HG03439 (cell line): ENCODE measurements around the gene IMMP1L.

Experiments used
- ATAC-seq: cut with Tn5 transposase; IDR thresholded peaks from one replicate; pipeline ENCODE4 v1.9.1; 2021; ENCODE audit warnings: mild to moderate bottlenecking, moderate library complexity; ENCODE audit not compliant: unreplicated experiment

The IMMP1L gene

GRCh38 chr11:31477528-31478222 lies 31.7 kb downstream of the IMMP1L start:
- no peak for ATAC-seq

- no peak for ATAC-seq
Measured at GRCh38 chr11:31474083-31474482, 35.3 kb downstream of the IMMP1L start.

- no peak for ATAC-seq
Measured at GRCh38 chr11:31464436-31464835, 45.0 kb downstream of the IMMP1L start.

- ATAC-seq, result no peak
Measured at GRCh38 chr11:31455177-31455576, 54.2 kb downstream of the IMMP1L start.

GRCh38 chr11:31450841-31451240 lies 58.6 kb downstream of the IMMP1L start:
- ATAC-seq, result no peak

- no peak for ATAC-seq
Measured at GRCh38 chr11:31449040-31449439, 60.4 kb downstream of the IMMP1L start.

- no peak for ATAC-seq
Measured at GRCh38 chr11:31445621-31446020, 63.8 kb downstream of the IMMP1L start.

- ATAC-seq, result no peak
Measured at GRCh38 chr11:31443802-31444201, 65.6 kb downstream of the IMMP1L start.

- no peak for ATAC-seq
Measured at GRCh38 chr11:31442086-31442485, 67.3 kb downstream of the IMMP1L start.

- ATAC-seq, result no peak
Measured at GRCh38 chr11:31441296-31441695, 68.1 kb downstream of the IMMP1L start.

- ATAC-seq, result no peak
Measured at GRCh38 chr11:31437742-31438435, 71.5 kb downstream of the IMMP1L start.

GRCh38 chr11:31433851-31434250 lies 75.6 kb downstream of the IMMP1L start:
- no peak for ATAC-seq

GRCh38 chr11:31424652-31425051 lies 84.8 kb downstream of the IMMP1L start:
- ATAC-seq, result no peak

GRCh38 chr11:31422703-31423102 lies 86.7 kb downstream of the IMMP1L start:
- no peak for ATAC-seq

GRCh38 chr11:31421820-31422219 lies 87.6 kb downstream of the IMMP1L start:
- ATAC-seq, result no peak

- ATAC-seq, result no peak
Measured at GRCh38 chr11:31419669-31420068, 89.8 kb downstream of the IMMP1L start.

GRCh38 chr11:31419138-31419537 lies 90.3 kb downstream of the IMMP1L start:
- no peak for ATAC-seq

GRCh38 chr11:31417816-31418215 lies 91.6 kb downstream of the IMMP1L start:
- no peak for ATAC-seq

GRCh38 chr11:31417357-31417756 lies 92.1 kb downstream of the IMMP1L start:
- no peak for ATAC-seq

- ATAC-seq, result no peak
Measured at GRCh38 chr11:31415435-31415834, 94.0 kb downstream of the IMMP1L start.

GRCh38 chr11:31414338-31414737 lies 95.1 kb downstream of the IMMP1L start:
- ATAC-seq, result no peak

GRCh38 chr11:31412946-31413345 lies 96.5 kb downstream of the IMMP1L start:
- no peak for ATAC-seq

- no peak for ATAC-seq
Measured at GRCh38 chr11:31408201-31408600, 101.2 kb downstream of the IMMP1L start.
